Prostate gland (tissue), 2 donors: ENCODE results near the gene SIRPB2. TPM values are rescaled to one million over a fixed set of nuclear protein-coding genes. Genes with fewer than 3 reads are reported as not detected.
"Not testable (repeated sequence)": the region's sequence is repeated elsewhere in the genome, so short reads cannot be mapped to it uniquely, and the experiment has no call there.

ENCODE experiments used
- DNase-seq: peaks from one replicate; pipeline ENCODE4 v3.0.0-alpha.2; 2019; ENCODE audit warnings: low spot score
- H3K27ac ChIP-seq, 2 donors: fragments of 200-600 bp; sonication (generic); 2 replicates each; pipeline ENCODE4 v1.5.1; 2017 to 2019
- H3K27me3 ChIP-seq: fragments of 200-600 bp; sonication (generic); replicated peaks from 2 replicates; pipeline ENCODE4 v1.5.1; 2019; ENCODE audit not compliant: insufficient read depth
- H3K36me3 ChIP-seq, 2 donors: fragments of 200-600 bp; sonication (generic); 1 replicate in 1 of 2; 2 replicates in 1 of 2; pipeline versions ENCODE4 v1.5.1 to v1.8.1; 2017 to 2019
- H3K4me1 ChIP-seq: fragments of 200-600 bp; sonication (generic); replicated peaks from 2 replicates; pipeline ENCODE4 v1.5.1; 2019
- H3K4me3 ChIP-seq, 2 donors: fragments of 200-600 bp; sonication (generic); 2 replicates each; pipeline ENCODE4 v1.5.1; 2017 to 2019
- H3K9me3 ChIP-seq: fragments of 200-600 bp; sonication (generic); 2 replicates; pipeline ENCODE4 v1.5.1; 2017
- POLR2A ChIP-seq: fragments of 450-650 bp; IDR thresholded peaks from one replicate; pipeline ENCODE4 v1.6.1; 2016; ENCODE audit warnings: antibody characterized with exemption, mild to moderate bottlenecking
- POLR2AphosphoS5 ChIP-seq: sonication (generic); formaldehyde crosslinking; IDR thresholded peaks from one replicate; pipeline ENCODE4 v1.6.1; 2017; ENCODE audit warnings: antibody characterized with exemption
- WGBS: methylation state at CpG from one replicate; pipeline ENCODE4 v1.1.5; 2018; 5-methylcytosine and 5-hydroxymethylcytosine counted together
- intact Hi-C: fragments of 100-400 bp; cut with DNase I; formaldehyde crosslinking; loops from one replicate; pipeline ENCODE4 v1.14.2; 2022
- total RNA-seq, 2 donors: library from RNA; depleted of rRNA; stranded (reverse); fragments of >200 nt; gene quantifications; one replicate each; pipeline ENCODE4 v1.1.0, GENCODE V29; 2016
- TF ChIP-seq, protein P1 (sequence below), 4 experiments: fragments of 200-600 bp in 2 of 4; fragments of 450-650 bp in 2 of 4; sonication (generic) in 2 of 4; IDR thresholded peaks; 1 replicate in 3 of 4; 2 replicates in 1 of 4; pipeline ENCODE4 v1.5.1; 2016 to 2019; ENCODE audit warnings: antibody characterized with exemption in 4 of 4, mild to moderate bottlenecking in 2 of 4, moderate library complexity in 2 of 4

Gene SIRPB2
- total RNA-seq, 2 donors from 2014 or later, result 0.36 to 3.2 TPM

DNA sequence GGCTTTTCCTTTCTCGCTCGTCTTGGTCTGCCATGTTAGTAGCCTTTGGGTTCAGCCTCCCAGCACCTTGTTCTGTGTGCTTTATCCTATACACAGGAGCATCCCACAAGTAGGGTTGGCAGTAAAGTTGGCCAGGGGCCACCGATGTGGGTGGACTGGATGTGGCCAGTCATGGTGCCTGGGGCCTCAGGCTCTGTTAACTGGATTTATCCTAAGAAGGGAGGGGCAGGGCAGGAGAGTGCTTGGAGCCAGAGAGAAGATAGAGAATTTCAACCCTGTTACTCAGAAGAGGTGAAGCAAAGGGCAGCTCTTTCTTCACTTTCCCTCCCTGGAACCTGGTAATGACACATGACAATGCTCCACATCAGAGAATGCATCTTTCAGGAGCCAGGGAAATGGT is 14.1 kb upstream of the SIRPB2 start:
- WGBS, result 83% methylated on average over 3 of the region's 3 CpGs
- Histone ChIP-seq H3K27me3 (no peaks in the 10 kb centered on the region), H3K4me3 (no peak overlapping the region), H3K36me3 (no peaks in the 10 kb centered on the region), H3K27ac (no peak overlapping the region), H3K4me1 (no peaks in the 10 kb centered on the region), H3K9me3 (no peaks in the 10 kb centered on the region)
- intact Hi-C loops, result no loop called here
- no peak for DNase-seq
- TF ChIP-seq, protein P1, sequence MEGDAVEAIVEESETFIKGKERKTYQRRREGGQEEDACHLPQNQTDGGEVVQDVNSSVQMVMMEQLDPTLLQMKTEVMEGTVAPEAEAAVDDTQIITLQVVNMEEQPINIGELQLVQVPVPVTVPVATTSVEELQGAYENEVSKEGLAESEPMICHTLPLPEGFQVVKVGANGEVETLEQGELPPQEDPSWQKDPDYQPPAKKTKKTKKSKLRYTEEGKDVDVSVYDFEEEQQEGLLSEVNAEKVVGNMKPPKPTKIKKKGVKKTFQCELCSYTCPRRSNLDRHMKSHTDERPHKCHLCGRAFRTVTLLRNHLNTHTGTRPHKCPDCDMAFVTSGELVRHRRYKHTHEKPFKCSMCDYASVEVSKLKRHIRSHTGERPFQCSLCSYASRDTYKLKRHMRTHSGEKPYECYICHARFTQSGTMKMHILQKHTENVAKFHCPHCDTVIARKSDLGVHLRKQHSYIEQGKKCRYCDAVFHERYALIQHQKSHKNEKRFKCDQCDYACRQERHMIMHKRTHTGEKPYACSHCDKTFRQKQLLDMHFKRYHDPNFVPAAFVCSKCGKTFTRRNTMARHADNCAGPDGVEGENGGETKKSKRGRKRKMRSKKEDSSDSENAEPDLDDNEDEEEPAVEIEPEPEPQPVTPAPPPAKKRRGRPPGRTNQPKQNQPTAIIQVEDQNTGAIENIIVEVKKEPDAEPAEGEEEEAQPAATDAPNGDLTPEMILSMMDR (IDR thresholded peaks at IDR 0.05), result no peak

DNA sequence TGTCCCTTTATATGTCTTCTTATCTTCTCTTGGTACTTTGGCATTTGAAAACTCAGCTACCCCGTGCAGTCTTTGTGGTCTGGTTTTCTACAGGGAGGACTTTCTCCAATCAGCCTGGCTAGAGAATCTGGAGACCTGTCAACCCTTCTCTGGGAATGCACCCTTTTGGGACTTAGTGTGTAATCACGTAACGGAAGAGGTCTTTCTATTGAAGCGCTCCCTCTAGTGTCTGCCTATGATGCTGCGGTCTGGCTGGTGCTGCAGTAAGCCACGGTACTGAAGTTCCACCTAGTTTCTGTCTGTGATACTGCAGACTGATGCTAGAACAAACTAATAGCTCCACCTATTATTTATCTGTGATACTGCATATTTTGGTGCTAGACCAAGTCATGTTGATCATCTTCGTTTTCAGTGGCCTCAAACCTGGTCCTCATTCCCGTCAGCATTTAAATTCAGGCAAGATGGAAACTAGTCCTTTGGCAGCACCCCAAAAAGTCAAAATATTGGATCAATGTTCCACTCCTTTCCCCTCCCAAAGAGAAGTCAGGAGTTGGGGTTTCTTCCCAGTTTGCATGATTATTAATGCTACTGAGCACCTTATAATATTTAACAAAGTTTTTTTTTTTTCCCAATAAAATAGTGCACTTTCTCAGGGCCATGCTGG is 12.5 kb upstream of the SIRPB2 start:
- intact Hi-C loops, result no loop called here
- Histone ChIP-seq H3K9me3 (no peaks in the 10 kb centered on the region), H3K27ac (no peak overlapping the region), H3K36me3 (no peaks in the 10 kb centered on the region), H3K27me3 (no peaks in the 10 kb centered on the region), H3K4me3 (no peak overlapping the region), H3K4me1 (no peaks in the 10 kb centered on the region)
- WGBS, result 3% methylated on average over 8 of the region's 8 CpGs
- TF ChIP-seq POLR2A (no peak), POLR2AphosphoS5 (peak; percentile 63)
- TF ChIP-seq, protein P1 (IDR thresholded peaks at IDR 0.05), result peak in 3 of 4 experiments; percentile 68 to 97 (median 90)
- peak; percentile 71 for DNase-seq

DNA sequence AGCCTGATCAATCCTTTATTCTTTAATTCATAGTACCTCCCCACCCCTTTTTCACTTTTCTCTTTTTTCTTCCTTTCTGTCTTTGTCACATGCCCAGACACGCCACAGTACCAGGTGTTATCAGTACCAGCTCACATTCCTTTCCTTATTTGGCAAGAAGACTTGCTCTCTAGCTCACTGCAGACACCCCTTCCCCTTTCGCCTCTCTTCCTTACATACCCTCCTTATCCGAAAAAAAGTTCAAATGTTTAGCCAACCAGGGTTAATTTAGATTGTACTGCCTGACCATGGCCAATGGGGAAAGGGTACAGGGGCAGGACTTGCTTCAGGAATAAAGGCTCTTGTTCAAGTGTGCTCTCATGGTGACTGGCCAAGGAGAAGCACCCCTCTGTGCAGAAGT is 9.3 kb upstream of the SIRPB2 start:
- Histone ChIP-seq H3K4me1 (no peaks in the 10 kb centered on the region), H3K36me3 (no peaks in the 10 kb centered on the region), H3K9me3 (no peaks in the 10 kb centered on the region), H3K27me3 (no peaks in the 10 kb centered on the region), H3K4me3 (no peak overlapping the region), H3K27ac (no peak overlapping the region)
- DNase-seq, result no peak
- intact Hi-C loops, result no loop called here
- TF ChIP-seq POLR2AphosphoS5, result no peak
- no peak for TF ChIP-seq POLR2A
- TF ChIP-seq, protein P1 (IDR thresholded peaks at IDR 0.05), result no peak
- WGBS, result 34% methylated on average over 3 of the region's 3 CpGs

DNA sequence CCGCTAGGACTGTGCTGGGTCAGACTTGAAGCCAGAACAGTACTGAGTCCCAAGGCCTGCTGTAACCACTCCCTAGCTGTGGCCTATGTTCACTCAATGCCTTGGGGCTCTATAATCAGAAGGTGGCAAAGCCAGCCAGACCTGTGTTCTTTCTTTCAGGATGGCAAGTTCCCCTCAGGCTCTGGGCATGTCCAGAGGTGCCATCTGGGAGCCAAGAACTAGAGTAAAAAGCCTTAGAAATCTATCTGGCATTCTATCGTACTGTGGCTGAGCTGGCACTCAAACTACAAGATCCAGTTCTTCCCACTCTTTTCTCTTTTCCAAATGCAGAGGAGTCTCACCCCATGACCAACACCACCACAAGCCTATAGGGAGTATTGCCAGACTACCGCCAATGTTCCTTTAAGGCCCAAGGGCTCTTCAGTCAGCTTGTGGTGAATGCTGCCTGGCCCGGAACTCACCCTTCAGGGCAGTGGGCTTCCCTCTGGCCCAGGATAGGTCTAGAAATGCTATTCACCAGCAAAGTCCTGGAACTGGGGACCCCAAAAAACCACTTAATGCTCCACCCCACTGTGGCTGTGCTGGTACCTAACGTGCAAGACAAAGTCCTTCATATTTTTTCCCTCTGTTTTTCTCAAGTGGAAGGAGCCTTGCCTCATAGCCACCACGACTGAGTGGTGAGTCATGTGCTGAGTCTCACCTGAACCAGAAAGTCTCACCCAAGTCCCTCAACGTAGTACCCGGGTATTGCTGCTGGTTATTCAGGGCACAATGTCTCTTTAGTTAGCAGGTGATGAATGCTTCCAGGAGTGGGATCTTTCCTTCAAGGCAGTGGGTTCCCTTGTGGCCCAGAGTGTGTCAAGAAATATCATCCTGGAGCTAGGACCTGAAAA is 8.6 kb upstream of the SIRPB2 start:
- intact Hi-C loops, result no loop called here
- 79% methylated on average over 8 of the region's 8 CpGs for WGBS
- Histone ChIP-seq H3K27ac (no peak overlapping the region), H3K4me3 (no peak overlapping the region), H3K9me3 (no peaks in the 10 kb centered on the region), H3K36me3 (no peaks in the 10 kb centered on the region), H3K27me3 (no peaks in the 10 kb centered on the region), H3K4me1 (no peaks in the 10 kb centered on the region)
- peak; percentile 8 for DNase-seq
- TF ChIP-seq, protein P1 (IDR thresholded peaks at IDR 0.05), result no peak
- TF ChIP-seq POLR2A (no peak), POLR2AphosphoS5 (no peak)

DNA sequence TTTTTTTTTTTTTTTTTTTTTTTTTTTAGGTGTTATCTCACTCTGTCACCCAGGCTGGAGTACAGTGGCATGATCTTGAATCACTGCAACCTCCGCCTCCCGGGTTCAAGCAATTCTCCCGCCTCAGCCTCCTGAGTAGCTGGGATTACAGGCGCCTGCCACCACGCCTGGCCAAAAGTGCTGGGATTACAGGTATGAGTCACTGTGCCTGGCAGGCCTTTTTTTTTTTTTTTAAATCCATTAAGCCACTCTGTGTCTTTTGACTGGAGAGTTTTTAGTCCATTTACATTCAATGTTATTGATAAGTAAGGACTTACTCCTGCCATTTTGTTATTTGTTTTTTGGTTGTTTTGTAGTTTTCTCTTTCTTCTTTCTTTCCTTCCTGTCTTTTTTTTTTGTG is 6.2 kb upstream of the SIRPB2 start:
- H3K9me3 ChIP-seq, intact Hi-C loops, H3K27ac ChIP-seq, DNase-seq, H3K4me3 ChIP-seq, H3K27me3 ChIP-seq, H3K4me1 ChIP-seq, H3K36me3 ChIP-seq: not testable (repeated sequence)
- 96% methylated on average over 5 of the region's 5 CpGs for WGBS
